Esophagus squamous epithelium (tissue), 5 donors: ENCODE results near the gene SHTN1. TPM values are rescaled to one million over a fixed set of nuclear protein-coding genes. Genes with fewer than 3 reads are reported as not detected.

Experiments
- DNase-seq: peaks from one replicate; lab custom pipeline; 2025; lab: John Stamatoyannopoulos, UW
- H3K27ac ChIP-seq, 4 donors: fragments of 200-600 bp; sonication (generic); one replicate each; pipeline ENCODE4 v1.5.1; 2016 to 2019; ENCODE audit warnings: mild to moderate bottlenecking in 1 of 4
- H3K27me3 ChIP-seq, 4 donors: fragments of 200-600 bp; sonication (generic); 1 replicate in 3 of 4; 2 replicates in 1 of 4; pipeline versions ENCODE4 v1.5.1 to v1.6.0; 2017 to 2021; ENCODE audit warnings: antibody characterized with exemption in 1 of 4
- H3K36me3 ChIP-seq, 3 donors: fragments of 200-600 bp; sonication (generic); one replicate each; pipeline ENCODE4 v1.5.1; 2016 to 2019
- H3K4me1 ChIP-seq, 3 donors: fragments of 200-600 bp; sonication (generic); one replicate each; pipeline ENCODE4 v1.5.1; 2017 to 2019
- H3K4me3 ChIP-seq, 4 donors: fragments of 200-600 bp; sonication (generic); 1 replicate in 3 of 4; 2 replicates in 1 of 4; pipeline ENCODE4 v1.5.1; 2016 to 2019; ENCODE audit warnings: mild to moderate bottlenecking in 2 of 4, moderate library complexity in 1 of 4
- H3K9me3 ChIP-seq, 3 donors: fragments of 200-600 bp; sonication (generic); one replicate each; pipeline ENCODE4 v1.5.1; 2016 to 2019
- CTCF ChIP-seq, 6 experiments: fragments of 450-650 bp in 4 of 6; fragments of 200-600 bp in 2 of 6; sonication (generic) in 2 of 6; IDR thresholded peaks; one replicate each; pipeline ENCODE4 v1.5.1; 2016 to 2019; ENCODE audit warnings: antibody characterized with exemption in 6 of 6, mild to moderate bottlenecking in 4 of 6, moderate library complexity in 4 of 6
- POLR2A ChIP-seq, 4 donors: fragments of 450-650 bp; IDR thresholded peaks; one replicate each; pipeline ENCODE4 v1.6.1; 2017; ENCODE audit warnings: antibody characterized with exemption in 4 of 4, mild to moderate bottlenecking in 4 of 4, moderate library complexity in 3 of 4
- WGBS, 2 donors: methylation state at CpG; one replicate each; pipeline ENCODE4 v1.1.5; 2018; 5-methylcytosine and 5-hydroxymethylcytosine counted together
- intact Hi-C: fragments of 100-400 bp; cut with DNase I; formaldehyde crosslinking; loops from one replicate; pipeline ENCODE4 v1.15.0; 2022
- total RNA-seq, 4 donors: library from RNA; depleted of rRNA; stranded (reverse); fragments of >200 nt; gene quantifications; one replicate each; pipeline ENCODE4 v1.1.0, GENCODE V29; 2016
- donor health status: DM: yes; HTN: yes; CAD: no.

SHTN1 gene
- total RNA-seq, 4 donors from 2014 or later, result 8.6 to 12.5 (median 10.2) TPM

- 60 to 67% methylated on average over 3 of the region's 3 CpGs for WGBS, 2 donors
- no peak for TF ChIP-seq POLR2A (IDR thresholded peaks at IDR 0.05)
- no peak for TF ChIP-seq CTCF (IDR thresholded peaks at IDR 0.05)
- intact Hi-C loops, result no loop called here
- Histone ChIP-seq H3K27ac (no peak overlapping the region), H3K27me3 (no peaks in the 10 kb centered on the region), H3K36me3 (no peaks in the 10 kb centered on the region), H3K9me3 (no peaks in the 10 kb centered on the region), H3K4me3 (no peak overlapping the region), H3K4me1 (peaks cover 0 to 17% (median 3%) of the 10 kb centered on the region in 3 donors)
- DNase-seq, result no peak
Measured at GRCh38 chr10:116889066-116889465, 115.9 kb downstream of the SHTN1 start.

GRCh38 chr10:116888380-116889055 is 116.5 kb downstream of the SHTN1 start:
- no peaks in the 10 kb centered on the region for H3K9me3 ChIP-seq
- no peaks in the 10 kb centered on the region for H3K27me3 ChIP-seq
- TF ChIP-seq POLR2A (IDR thresholded peaks at IDR 0.05), result no peak
- no peak for TF ChIP-seq CTCF (IDR thresholded peaks at IDR 0.05)
- H3K4me3 ChIP-seq, result no peak overlapping the region
- 40 to 58% methylated on average over 7 of the region's 7 CpGs for WGBS, 2 donors
- peaks cover 0 to 17% (median 3%) of the 10 kb centered on the region in 3 donors for H3K4me1 ChIP-seq
- no peak overlapping the region for H3K27ac ChIP-seq
- H3K36me3 ChIP-seq, result no peaks in the 10 kb centered on the region
- no peak for DNase-seq
- intact Hi-C loops, result no loop called here

- TF ChIP-seq CTCF (IDR thresholded peaks at IDR 0.05) (no peak), POLR2A (IDR thresholded peaks at IDR 0.05) (no peak)
- H3K27me3 ChIP-seq, result no peaks in the 10 kb centered on the region
- peaks cover 0 to 17% (median 3%) of the 10 kb centered on the region in 3 donors for H3K4me1 ChIP-seq
- no peaks in the 10 kb centered on the region for H3K9me3 ChIP-seq
- intact Hi-C loops, result no loop called here
- no peaks in the 10 kb centered on the region for H3K36me3 ChIP-seq
- H3K4me3 ChIP-seq, result no peak overlapping the region
- DNase-seq, result no peak
- WGBS, 2 donors, result 87 to 94% methylated on average over 3 to 4 of the region's 4 CpGs
- H3K27ac ChIP-seq, result no peak overlapping the region
Measured at GRCh38 chr10:116886772-116887171, 118.2 kb downstream of the SHTN1 start.

- Histone ChIP-seq H3K9me3 (no peaks in the 10 kb centered on the region), H3K4me3 (no peak overlapping the region), H3K4me1 (no peaks in the 10 kb centered on the region), H3K36me3 (no peaks in the 10 kb centered on the region), H3K27ac (no peak overlapping the region), H3K27me3 (no peaks in the 10 kb centered on the region)
- 73 to 80% methylated on average over 2 of the region's 2 CpGs for WGBS, 2 donors
- no peak for DNase-seq
- TF ChIP-seq CTCF (IDR thresholded peaks at IDR 0.05) (no peak), POLR2A (IDR thresholded peaks at IDR 0.05) (no peak)
- intact Hi-C loops, result no loop called here
Measured at GRCh38 chr10:116882639-116883038, 122.3 kb downstream of the SHTN1 start.

GRCh38 chr10:116880716-116881482 is 124.1 kb downstream of the SHTN1 start:
- H3K27me3 ChIP-seq, result no peaks in the 10 kb centered on the region
- no peaks in the 10 kb centered on the region for H3K9me3 ChIP-seq
- H3K27ac ChIP-seq, result no peak overlapping the region
- no peaks in the 10 kb centered on the region for H3K36me3 ChIP-seq
- TF ChIP-seq POLR2A (IDR thresholded peaks at IDR 0.05) (no peak), CTCF (IDR thresholded peaks at IDR 0.05) (no peak)
- intact Hi-C loops, result no loop called here
- DNase-seq, result no peak
- H3K4me1 ChIP-seq, result no peaks in the 10 kb centered on the region
- no peak overlapping the region for H3K4me3 ChIP-seq
- 49 to 50% methylated on average over 10 of the region's 10 CpGs for WGBS, 2 donors
